RWPE1 (cell line): ENCODE data around the gene ZNF668.

Source experiments
- CTCF ChIA-PET: fragments of 350-600 bp; sonication (Branson Sonifier 250); formaldehyde crosslinking; extraction: SDS; loops from one replicate; lab custom pipeline; 2021; lab: Yijun Ruan, JAX
- POLR2A ChIA-PET: fragments of 400-600 bp; formaldehyde crosslinking; extraction: SDS; loops from one replicate; lab custom pipeline; 2020; ENCODE audit warnings: antibody characterized with exemption; ENCODE audit not compliant: low non-redundant PET; lab: Yijun Ruan, JAX
- DNase-seq: peaks from one replicate; pipeline ENCODE4 v3.0.0; 2012; ENCODE audit warnings: low spot score
- H3K27ac ChIP-seq: fragments of 450-650 bp; 2 replicates; pipeline ENCODE4 v1.5.1; 2017
- TF ChIP-seq, protein P1 (sequence below): fragments of 450-650 bp; conservative IDR thresholded peaks from 2 replicates; pipeline ENCODE4 v1.5.1; 2017; ENCODE audit warnings: low read depth, mild to moderate bottlenecking

Gene ZNF668

GRCh38 chr16:31113121-31114120 is 39.4 kb upstream of the ZNF668 start:
- H3K27ac ChIP-seq, result peak overlapping the region; percentile 92
- POLR2A ChIA-PET, result no interaction called here
- TF ChIP-seq, protein P1, sequence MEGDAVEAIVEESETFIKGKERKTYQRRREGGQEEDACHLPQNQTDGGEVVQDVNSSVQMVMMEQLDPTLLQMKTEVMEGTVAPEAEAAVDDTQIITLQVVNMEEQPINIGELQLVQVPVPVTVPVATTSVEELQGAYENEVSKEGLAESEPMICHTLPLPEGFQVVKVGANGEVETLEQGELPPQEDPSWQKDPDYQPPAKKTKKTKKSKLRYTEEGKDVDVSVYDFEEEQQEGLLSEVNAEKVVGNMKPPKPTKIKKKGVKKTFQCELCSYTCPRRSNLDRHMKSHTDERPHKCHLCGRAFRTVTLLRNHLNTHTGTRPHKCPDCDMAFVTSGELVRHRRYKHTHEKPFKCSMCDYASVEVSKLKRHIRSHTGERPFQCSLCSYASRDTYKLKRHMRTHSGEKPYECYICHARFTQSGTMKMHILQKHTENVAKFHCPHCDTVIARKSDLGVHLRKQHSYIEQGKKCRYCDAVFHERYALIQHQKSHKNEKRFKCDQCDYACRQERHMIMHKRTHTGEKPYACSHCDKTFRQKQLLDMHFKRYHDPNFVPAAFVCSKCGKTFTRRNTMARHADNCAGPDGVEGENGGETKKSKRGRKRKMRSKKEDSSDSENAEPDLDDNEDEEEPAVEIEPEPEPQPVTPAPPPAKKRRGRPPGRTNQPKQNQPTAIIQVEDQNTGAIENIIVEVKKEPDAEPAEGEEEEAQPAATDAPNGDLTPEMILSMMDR, result no peak
- no peak for DNase-seq
- CTCF ChIA-PET, result interaction anchor here (0.6 to 1.1 kb wide), 3 partner anchors 29 to 338 kb away, joined by 3 to 7 read pairs (median 5); no protein-coding TSS in a partner anchor

- H3K27ac ChIP-seq, result peak overlapping the region; percentile 92
- ChIA-PET CTCF (interaction anchor here (0.6 kb wide), 1 partner anchor 338 kb away, joined by 5 read pairs; no protein-coding TSS in a partner anchor), POLR2A (no interaction called here)
- no peak for DNase-seq
- TF ChIP-seq, protein P1, result no peak
These were observed 38.7 kb upstream of the ZNF668 start for GRCh38 chr16:31112711-31113110.

DNA sequence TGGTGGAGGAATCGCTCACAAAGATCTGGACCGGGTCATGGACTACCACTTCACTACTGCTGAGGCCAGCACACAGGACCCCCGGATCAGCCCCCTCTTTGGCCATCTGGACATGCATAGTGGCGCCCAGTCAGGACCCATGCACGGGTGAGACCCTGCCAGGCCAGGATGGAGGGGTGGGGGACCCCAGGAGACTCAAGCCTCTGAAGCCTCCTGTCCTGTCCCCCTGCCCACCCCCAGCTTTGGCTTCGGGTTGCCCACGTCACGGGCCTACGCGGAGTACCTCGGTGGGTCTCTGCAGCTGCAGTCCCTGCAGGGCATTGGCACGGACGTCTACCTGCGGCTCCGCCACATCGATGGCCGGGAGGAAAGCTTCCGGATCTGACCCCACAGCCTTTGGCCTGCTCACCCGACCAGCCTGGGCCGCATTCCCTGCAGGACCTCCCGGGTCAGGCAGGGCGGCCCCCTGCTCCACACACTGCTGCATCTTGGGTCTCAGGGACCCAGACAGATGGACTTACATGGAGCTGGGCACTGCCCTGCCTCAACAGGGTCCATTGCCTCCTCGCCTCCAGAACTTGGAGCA is 37.9 kb upstream of the ZNF668 start:
- ChIA-PET POLR2A (interaction anchor here (0.6 kb wide), 1 partner anchor 24 kb away, joined by 3 read pairs; the partner anchor contains the start of gene PRSS8), CTCF (no interaction called here)
- H3K27ac ChIP-seq, result peak overlapping the region; percentile 92

GRCh38 chr16:31110106-31111034 is 36.3 kb upstream of the ZNF668 start:
- peak overlapping the region; percentile 92 for H3K27ac ChIP-seq
- DNase-seq, result no peak
- ChIA-PET CTCF (interaction anchor here (0.6 kb wide), 1 partner anchor 189 kb away, joined by 4 read pairs; no protein-coding TSS in a partner anchor), POLR2A (no interaction called here)
- TF ChIP-seq, protein P1, result no peak

More for the DNA sequence above, 37.9 kb upstream of the ZNF668 start:
- TF ChIP-seq, protein P1, result no peak
- DNase-seq, result no peak

- H3K27ac ChIP-seq, result peak overlapping the region; percentile 92
- TF ChIP-seq, protein P1, result no peak
- no peak for DNase-seq
- ChIA-PET CTCF (no interaction called here), POLR2A (no interaction called here)
These were observed 35.6 kb upstream of the ZNF668 start for GRCh38 chr16:31109622-31110021.
